HCT116 (cell line): ENCODE measurements around the gene SLC35F3. TPM values are rescaled to one million over a fixed set of nuclear protein-coding genes. Genes with fewer than 3 reads are reported as not detected.

Experiments
- ATAC-seq: fragments of 200-7000 bp; cut with Tn5 transposase; 2 replicates; pipeline ENCODE4 v1.9.1; 2020; ENCODE audit warnings: mild to moderate bottlenecking, moderate library complexity
- BruUV-seq: library from RNA; stranded (reverse); fragments of 400-500 nt; replicated peaks from 2 replicates; lab custom pipeline; 2021; lab: Mats Ljungman, UMichigan
- CTCF ChIA-PET: fragments of 300-600 bp; sonication (Branson Sonifier 250); formaldehyde crosslinking; loops from one replicate; lab custom pipeline; 2021; ENCODE audit warnings: antibody characterized with exemption; lab: Charles Lee
- POLR2A ChIA-PET: fragments of 300-600, 350-600 bp; sonication (Branson Sonifier 250); formaldehyde crosslinking; loops from one replicate; lab custom pipeline; 2021; ENCODE audit warnings: antibody characterized with exemption; lab: Charles Lee
- RAD21 ChIA-PET, 2 experiments: fragments of 300-600 bp; sonication (Branson Sonifier 250); formaldehyde crosslinking; loops; one replicate each; lab custom pipeline; 2023; ENCODE audit warnings: low total read pairs in 2 of 2; ENCODE audit not compliant: uncharacterized antibody in 2 of 2, unreplicated experiment in 2 of 2, low non-redundant PET in 1 of 2; lab: Charles Lee
- DNase-seq: peaks from one replicate; pipeline ENCODE4 v3.0.0-alpha.2; 2010; ENCODE audit warnings: low read depth, low spot score
- H2AFZ ChIP-seq: fragments of 200-600 bp; shearing (Covaris generic), sonication (generic); 2 replicates; pipeline ENCODE4 v1.6.1; 2017; ENCODE audit warnings: low read depth, mixed run types, mixed read lengths, antibody characterized with exemption, low read length; ENCODE audit not compliant: poor library complexity, severe bottlenecking
- H3K27ac ChIP-seq: 2 replicates; pipeline ENCODE4 v1.5.1; 2012; ENCODE audit warnings: low read depth, low read length
- H3K27me3 ChIP-seq: fragments of 200-600 bp; sonication (generic); 2 replicates; pipeline ENCODE4 v1.6.1; 2016; ENCODE audit warnings: mixed run types, low read length, mixed read lengths; ENCODE audit not compliant: insufficient read depth
- H3K36me3 ChIP-seq, 2 experiments: fragments of 200-500 bp in 1 of 2; fragments of 200-600 bp in 1 of 2; sonication (Bioruptor generic) in 1 of 2; sonication (generic) in 1 of 2; 2 replicates each; pipeline versions ENCODE4 v1.5.1 to v1.6.1; 2014 to 2016; ENCODE audit warnings: low read length in 2 of 2, inconsistent platforms in 1 of 2, mixed read lengths in 1 of 2, mixed run types in 1 of 2; ENCODE audit not compliant: insufficient read depth in 2 of 2, control insufficient read depth in 1 of 2
- H3K4me1 ChIP-seq, 2 experiments: fragments of 200-600 bp in 1 of 2; sonication (generic) in 1 of 2; 2 replicates each; pipeline versions ENCODE4 v1.5.1 to v1.6.1; 2012 to 2017; ENCODE audit warnings: low read length in 2 of 2, inconsistent platforms in 1 of 2, mild to moderate bottlenecking in 1 of 2, mixed read lengths in 1 of 2, mixed run types in 1 of 2, moderate library complexity in 1 of 2; ENCODE audit not compliant: insufficient read depth in 2 of 2, control insufficient read depth in 1 of 2
- H3K4me2 ChIP-seq: fragments of 200-600 bp; sonication (generic); 2 replicates; pipeline ENCODE4 v1.6.1; 2017; ENCODE audit warnings: mixed run types, low read length, mixed read lengths
- H3K4me3 ChIP-seq, 2 experiments: fragments of 200-600 bp in 1 of 2; sonication (generic) in 1 of 2; replicated peaks in 1 of 2; 2 replicates each; pipeline ENCODE4 v1.5.1; 2011 to 2016; ENCODE audit warnings: low read length in 2 of 2, control low read depth in 1 of 2, low read depth in 1 of 2, mild to moderate bottlenecking in 1 of 2, mixed read lengths in 1 of 2, mixed run types in 1 of 2
- H3K79me2 ChIP-seq: fragments of 200-600 bp; sonication (generic); 2 replicates; pipeline ENCODE4 v1.6.1; 2017; ENCODE audit warnings: mild to moderate bottlenecking, mixed run types, low read length, moderate library complexity, mixed read lengths; ENCODE audit not compliant: insufficient read depth
- H3K9ac ChIP-seq: fragments of 200-600 bp; sonication (generic); 2 replicates; pipeline ENCODE4 v1.6.1; 2016; ENCODE audit warnings: low read length, mixed read lengths
- H3K9me2 ChIP-seq: fragments of 200-600 bp; sonication (generic), shearing (Covaris generic); 2 replicates; pipeline ENCODE4 v1.6.1; 2017; ENCODE audit warnings: mixed run types, mild to moderate bottlenecking, moderate library complexity; ENCODE audit not compliant: insufficient read depth
- H3K9me3 ChIP-seq, 2 experiments: fragments of 200-500 bp in 1 of 2; fragments of 200-600 bp in 1 of 2; sonication (Bioruptor generic) in 1 of 2; sonication (generic) in 1 of 2; 2 replicates each; pipeline ENCODE4 v1.6.1; 2014 to 2017; ENCODE audit warnings: low read length in 2 of 2, mixed read lengths in 2 of 2, inconsistent platforms in 1 of 2, low read depth in 1 of 2, mild to moderate bottlenecking in 1 of 2, mixed run types in 1 of 2, moderate library complexity in 1 of 2; ENCODE audit not compliant: control insufficient read depth in 1 of 2, insufficient read depth in 1 of 2
- H4K20me1 ChIP-seq: fragments of 200-600 bp; sonication (generic), shearing (Covaris generic); 2 replicates; pipeline ENCODE4 v1.6.1; 2017; ENCODE audit warnings: mixed run types, mild to moderate bottlenecking, moderate library complexity; ENCODE audit not compliant: insufficient read depth
- ATF3 ChIP-seq: IDR thresholded peaks from 2 replicates; pipeline ENCODE4 v1.6.1; 2012
- CBX3 ChIP-seq: IDR thresholded peaks from 2 replicates; pipeline ENCODE4 v1.6.1; 2012; ENCODE audit warnings: low read depth
- CEBPB ChIP-seq: IDR thresholded peaks from 2 replicates; pipeline ENCODE4 v1.6.1; 2012; ENCODE audit warnings: low read depth
- EGR1 ChIP-seq: IDR thresholded peaks from 2 replicates; pipeline ENCODE4 v1.6.1; 2012; ENCODE audit warnings: low read depth
- ELF1 ChIP-seq: IDR thresholded peaks from 2 replicates; pipeline ENCODE4 v1.6.1; 2012; ENCODE audit warnings: low read depth, borderline replicate concordance
- EZH2phosphoT487 ChIP-seq: fragments of 200-600 bp; IDR thresholded peaks from 2 replicates; pipeline ENCODE4 v1.6.1; 2018; ENCODE audit warnings: antibody characterized with exemption, borderline replicate concordance
- FOSL1 ChIP-seq: IDR thresholded peaks from 2 replicates; pipeline ENCODE4 v1.6.1; 2012; ENCODE audit warnings: low read depth
- JUND ChIP-seq: IDR thresholded peaks from 2 replicates; pipeline ENCODE4 v1.6.1; 2012
- POLR2A ChIP-seq: IDR thresholded peaks from 2 replicates; pipeline ENCODE4 v1.7.0; 2011; ENCODE audit warnings: borderline replicate concordance; ENCODE audit not compliant: insufficient read depth, insufficient read length; ENCODE audit errors: extremely low read depth
- POLR2AphosphoS5 ChIP-seq: IDR thresholded peaks from 2 replicates; pipeline ENCODE4 v1.6.1; 2011; ENCODE audit warnings: mild to moderate bottlenecking, low read depth, low read length, moderate library complexity
- RAD21 ChIP-seq: IDR thresholded peaks from 2 replicates; pipeline ENCODE4 v1.6.1; 2012; ENCODE audit warnings: low read depth, mild to moderate bottlenecking
- SP1 ChIP-seq: IDR thresholded peaks from 2 replicates; pipeline ENCODE4 v1.6.1; 2012; ENCODE audit warnings: low read depth
- SRF ChIP-seq: IDR thresholded peaks from 2 replicates; pipeline ENCODE4 v1.6.1; 2012; ENCODE audit warnings: low read depth
- ZFX ChIP-seq: fragments of 450-650 bp; IDR thresholded peaks from 2 replicates; pipeline ENCODE4 v1.6.1; 2017
- ZNF274 ChIP-seq: fragments of 200-500 bp; sonication (Bioruptor generic); IDR thresholded peaks from 2 replicates; pipeline ENCODE4 v1.6.1; 2014; ENCODE audit warnings: mild to moderate bottlenecking, low read depth, low read length, inconsistent platforms
- intact Hi-C: fragments of 100-400 bp; cut with micrococcal nuclease; formaldehyde crosslinking; loops from 2 replicates; pipeline ENCODE4 v1.10.0; 2022
- total RNA-seq: library from RNA; stranded (reverse); gene quantifications from one replicate; pipeline ENCODE4 v1.2.1, GENCODE V29; 2021; ENCODE audit not compliant: unreplicated experiment
- TF ChIP-seq, protein P1 (sequence below), 3 experiments: fragments of 200-600 bp in 1 of 3; sonication (generic) in 1 of 3; IDR thresholded peaks in 2 of 3; conservative IDR thresholded peaks in 1 of 3; 2 replicates each; pipeline ENCODE4 v1.5.1; 2012 to 2017; ENCODE audit warnings: low read depth in 2 of 3, low read length in 2 of 3, antibody characterized with exemption in 1 of 3, borderline replicate concordance in 1 of 3, control low read depth in 1 of 3, mild to moderate bottlenecking in 1 of 3, mixed read lengths in 1 of 3, mixed run types in 1 of 3, moderate library complexity in 1 of 3; ENCODE audit not compliant: insufficient read depth in 1 of 3

Gene SLC35F3
- total RNA-seq, 1 experiment from 2014 or later, result 6.4 TPM

- Histone ChIP-seq H3K9me3 (no peaks in the 10 kb centered on the region), H3K4me1 (no peaks in the 10 kb centered on the region), H3K4me2 (no peak overlapping the region), H4K20me1 (no peaks in the 10 kb centered on the region), H3K36me3 (no peaks in the 10 kb centered on the region), H2AFZ (no peak overlapping the region), H3K9ac (no peak overlapping the region), H3K79me2 (no peaks in the 10 kb centered on the region), H3K4me3 (no peak overlapping the region), H3K27ac (no peak overlapping the region), H3K27me3 (no peaks in the 10 kb centered on the region), H3K9me2 (no peaks in the 10 kb centered on the region)
- POLR2A ChIA-PET, result no interaction called here
- RAD21 ChIA-PET, result no interaction called here
- CTCF ChIA-PET, result no interaction called here
- TF ChIP-seq CEBPB (no peak), ZFX (no peak), POLR2A (no peak), SP1 (no peak), FOSL1 (no peak), CBX3 (no peak), RAD21 (no peak), JUND (no peak), POLR2AphosphoS5 (no peak), ELF1 (no peak)
- TF ChIP-seq, protein P1, sequence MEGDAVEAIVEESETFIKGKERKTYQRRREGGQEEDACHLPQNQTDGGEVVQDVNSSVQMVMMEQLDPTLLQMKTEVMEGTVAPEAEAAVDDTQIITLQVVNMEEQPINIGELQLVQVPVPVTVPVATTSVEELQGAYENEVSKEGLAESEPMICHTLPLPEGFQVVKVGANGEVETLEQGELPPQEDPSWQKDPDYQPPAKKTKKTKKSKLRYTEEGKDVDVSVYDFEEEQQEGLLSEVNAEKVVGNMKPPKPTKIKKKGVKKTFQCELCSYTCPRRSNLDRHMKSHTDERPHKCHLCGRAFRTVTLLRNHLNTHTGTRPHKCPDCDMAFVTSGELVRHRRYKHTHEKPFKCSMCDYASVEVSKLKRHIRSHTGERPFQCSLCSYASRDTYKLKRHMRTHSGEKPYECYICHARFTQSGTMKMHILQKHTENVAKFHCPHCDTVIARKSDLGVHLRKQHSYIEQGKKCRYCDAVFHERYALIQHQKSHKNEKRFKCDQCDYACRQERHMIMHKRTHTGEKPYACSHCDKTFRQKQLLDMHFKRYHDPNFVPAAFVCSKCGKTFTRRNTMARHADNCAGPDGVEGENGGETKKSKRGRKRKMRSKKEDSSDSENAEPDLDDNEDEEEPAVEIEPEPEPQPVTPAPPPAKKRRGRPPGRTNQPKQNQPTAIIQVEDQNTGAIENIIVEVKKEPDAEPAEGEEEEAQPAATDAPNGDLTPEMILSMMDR (IDR thresholded peaks at IDR 0.05 in 2 of 3, conservative IDR thresholded peaks at IDR 0.05 in 1 of 3; ENCODE audit: borderline replicate concordance in 1 of 3, insufficient read depth in 1 of 3, low read depth in 2 of 3, low read length in 2 of 3), result no peak
- intact Hi-C loops, result no loop called here
- ATAC-seq, result no peak
- no TSS peak for BruUV-seq
- no peak for DNase-seq
These were observed 390.6 kb downstream of the SLC35F3 start for GRCh38 chr1:234295068-234295467.

- POLR2A ChIA-PET, result no interaction called here
- no peaks in the 10 kb centered on the region for H3K27me3 ChIP-seq
- no peak overlapping the region for H3K9ac ChIP-seq
- no peaks in the 10 kb centered on the region for H4K20me1 ChIP-seq
- no peak overlapping the region for H2AFZ ChIP-seq
- H3K4me2 ChIP-seq, result no peak overlapping the region
- no peaks in the 10 kb centered on the region for H3K9me2 ChIP-seq
- CTCF ChIA-PET, result no interaction called here
- H3K79me2 ChIP-seq, result no peaks in the 10 kb centered on the region
- no TSS peak for BruUV-seq
- ATAC-seq (no peak), DNase-seq (no peak)
- no peak overlapping the region for H3K27ac ChIP-seq
- H3K36me3 ChIP-seq, result no peaks in the 10 kb centered on the region
- intact Hi-C loops, result no loop called here
- H3K4me1 ChIP-seq, result no peaks in the 10 kb centered on the region
- no peaks in the 10 kb centered on the region for H3K9me3 ChIP-seq
- RAD21 ChIA-PET, result no interaction called here
- H3K4me3 ChIP-seq, result no peak overlapping the region
- no peak for TF ChIP-seq EGR1
- TF ChIP-seq POLR2AphosphoS5, result no peak
- no peak for TF ChIP-seq SRF
- no peak for TF ChIP-seq SP1
- TF ChIP-seq, protein P1 (IDR thresholded peaks at IDR 0.05 in 2 of 3, conservative IDR thresholded peaks at IDR 0.05 in 1 of 3; ENCODE audit: borderline replicate concordance in 1 of 3, insufficient read depth in 1 of 3, low read depth in 2 of 3, low read length in 2 of 3), result no peak
- no peak for TF ChIP-seq EZH2phosphoT487
- no peak for TF ChIP-seq ATF3
- no peak for TF ChIP-seq ZNF274
- TF ChIP-seq RAD21, result no peak
These were observed 391.1 kb downstream of the SLC35F3 start for GRCh38 chr1:234295626-234296025.
